ENCODE results near the gene CTXND2.
A peak's percentile ranks its signal among the peaks of the same experiment; 100 is the strongest.
"Not testable (repeated sequence)": the region's sequence is repeated elsewhere in the genome, so short reads cannot be mapped to it uniquely, and the experiment has no call there.

CTXND2 gene

DNA sequence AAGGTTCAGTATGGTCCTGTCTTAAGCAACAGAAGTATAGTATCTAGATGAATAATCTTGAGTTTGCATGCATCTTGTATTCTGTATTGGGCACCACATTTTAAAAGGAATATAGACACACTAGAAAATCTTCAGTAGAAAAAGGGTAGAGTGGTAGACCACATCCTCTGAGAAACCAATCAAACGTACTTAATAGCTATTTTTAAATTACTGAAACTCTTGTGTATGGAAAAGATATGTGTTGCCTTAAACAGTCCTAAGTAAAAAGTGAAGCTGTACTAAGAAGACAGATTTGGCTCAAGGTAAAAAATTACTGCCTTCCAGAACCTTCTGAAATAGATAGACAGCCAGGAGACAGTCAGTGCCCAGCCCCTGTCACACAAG, 3.1 kb downstream of the CTXND2 start:
- DNase-seq (ENCODE audit: low read depth, low spot score): no peak

DNA sequence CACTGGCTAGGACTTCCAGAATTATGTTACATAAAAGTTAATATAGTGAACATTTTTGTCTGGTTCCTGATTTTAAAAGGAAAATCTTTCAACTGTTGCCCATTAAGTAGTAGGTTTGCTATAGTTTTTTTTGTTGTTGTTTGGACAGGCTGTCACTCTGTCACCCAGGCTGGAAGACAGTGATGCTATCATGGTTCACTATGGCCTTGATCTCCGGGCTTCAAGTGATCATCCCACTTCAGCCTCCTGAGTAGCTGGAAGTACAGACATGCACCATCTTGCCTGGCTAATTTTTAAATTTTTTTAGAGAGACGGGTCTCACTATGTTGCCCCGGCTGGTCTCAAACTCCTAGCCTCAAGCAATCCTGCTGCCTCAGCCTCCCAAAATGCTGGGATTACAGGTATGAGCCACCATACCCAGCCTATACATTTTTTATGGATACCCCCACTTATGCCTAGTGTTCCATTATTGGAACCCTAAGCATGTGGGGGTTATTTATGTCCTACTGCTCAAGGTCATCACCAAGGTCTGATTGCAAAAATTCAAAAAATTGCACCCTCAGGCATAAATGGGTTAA, 6.5 kb downstream of the CTXND2 start:
- no peak for DNase-seq (ENCODE audit: low read depth, low spot score)

DNA sequence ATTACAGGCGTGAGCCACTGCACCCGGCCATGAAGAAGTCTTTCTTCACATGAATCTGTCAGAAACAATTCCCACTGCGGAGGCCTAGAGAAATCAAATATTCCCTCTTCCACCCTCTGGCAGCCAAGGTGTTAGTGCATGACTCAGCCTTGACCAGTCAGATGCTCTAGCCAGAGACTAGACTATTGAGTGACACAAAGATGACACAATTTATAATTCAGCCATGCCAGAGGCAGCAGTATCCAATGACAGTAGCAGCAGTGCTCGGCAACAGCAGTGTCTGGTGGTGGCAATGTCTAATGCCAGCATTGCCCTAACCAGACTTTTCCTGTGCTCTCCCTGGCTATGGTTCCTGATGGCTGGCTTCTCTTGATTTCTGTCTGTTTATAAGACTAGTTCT, 8.7 kb downstream of the CTXND2 start:
- no peak for DNase-seq (ENCODE audit: low read depth, low spot score)

DNA sequence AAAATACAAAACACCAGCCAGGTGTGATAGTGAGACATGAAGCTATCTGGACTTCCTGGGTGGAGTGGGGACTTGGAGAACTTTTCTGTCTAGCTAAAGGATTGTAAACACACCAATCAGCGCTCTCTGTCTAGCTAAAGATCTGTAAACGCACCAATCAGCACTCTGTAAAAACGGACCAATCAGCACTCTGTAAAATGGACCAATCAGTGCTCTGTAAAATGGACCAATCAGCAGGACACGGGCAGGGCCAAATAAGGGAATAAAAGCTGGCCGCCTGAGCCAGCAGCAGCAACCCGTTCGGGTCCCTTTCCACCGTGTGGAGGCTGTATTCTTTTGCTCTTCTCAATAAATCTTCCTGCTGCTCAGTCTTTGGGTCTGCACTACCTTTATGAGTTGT, 12.9 kb downstream of the CTXND2 start:
- DNase-seq (ENCODE audit: low read depth, low spot score): not testable (repeated sequence)

DNA sequence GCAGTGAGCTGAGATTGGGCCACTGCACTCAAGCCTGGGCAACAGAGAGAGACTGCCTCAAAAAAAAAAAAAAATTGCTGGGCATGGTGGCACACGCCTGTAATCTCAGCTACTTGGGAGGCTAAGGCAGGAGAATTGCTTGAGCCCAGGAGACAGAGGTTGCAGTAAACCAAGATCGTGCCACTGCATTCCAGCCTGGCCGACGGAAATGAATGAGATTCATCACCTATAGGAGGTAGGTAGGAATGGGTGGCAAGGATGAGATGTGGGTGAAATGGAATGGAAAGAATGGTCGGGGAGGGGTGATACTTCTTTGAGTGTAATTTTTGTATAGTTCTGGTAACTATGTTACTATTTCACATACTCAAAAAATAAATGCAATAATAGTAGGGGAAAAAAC, 15.4 kb downstream of the CTXND2 start:
- no peak for DNase-seq (ENCODE audit: low read depth, low spot score)

DNA sequence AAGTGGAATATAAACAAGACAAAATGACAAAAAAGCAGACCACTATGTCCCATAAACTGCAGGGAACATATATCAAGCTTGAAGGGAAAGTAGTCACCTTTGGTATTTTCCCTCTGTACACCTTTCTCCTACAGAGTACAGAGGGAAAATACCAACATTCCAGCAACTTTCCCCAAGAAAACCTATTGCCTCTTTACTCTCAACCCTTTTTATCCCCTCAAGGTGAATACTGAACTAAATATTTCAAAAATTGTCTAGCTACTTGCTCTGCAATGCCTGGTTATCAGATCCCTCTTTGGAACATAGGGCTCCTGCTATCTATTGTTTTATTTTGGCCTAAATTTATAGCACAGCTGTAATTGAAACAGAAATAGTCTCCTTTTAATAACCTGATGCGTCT, 15.8 kb downstream of the CTXND2 start:
- DNase-seq (ENCODE audit: low read depth, low spot score): no peak

DNA sequence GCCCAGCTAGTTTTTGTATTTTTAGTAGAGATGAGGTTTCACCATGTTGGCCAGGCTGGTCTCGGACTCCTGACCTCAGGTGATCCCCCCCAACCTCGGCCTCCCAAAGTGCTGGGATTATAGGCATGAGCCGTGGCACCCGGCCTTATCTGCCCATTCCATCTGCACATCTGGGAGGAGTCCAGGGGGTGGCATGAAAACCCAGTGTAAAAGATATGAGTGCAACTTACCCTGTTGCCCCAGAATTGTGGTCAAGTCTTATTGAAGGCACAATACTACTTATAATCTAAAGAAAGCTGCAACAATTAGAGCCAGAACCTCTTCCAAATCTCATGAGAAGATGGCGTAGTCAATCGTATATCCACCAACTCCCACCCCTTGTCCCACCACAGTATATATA, 18.4 kb downstream of the CTXND2 start:
- DNase-seq (ENCODE audit: low read depth, low spot score): no peak

DNA sequence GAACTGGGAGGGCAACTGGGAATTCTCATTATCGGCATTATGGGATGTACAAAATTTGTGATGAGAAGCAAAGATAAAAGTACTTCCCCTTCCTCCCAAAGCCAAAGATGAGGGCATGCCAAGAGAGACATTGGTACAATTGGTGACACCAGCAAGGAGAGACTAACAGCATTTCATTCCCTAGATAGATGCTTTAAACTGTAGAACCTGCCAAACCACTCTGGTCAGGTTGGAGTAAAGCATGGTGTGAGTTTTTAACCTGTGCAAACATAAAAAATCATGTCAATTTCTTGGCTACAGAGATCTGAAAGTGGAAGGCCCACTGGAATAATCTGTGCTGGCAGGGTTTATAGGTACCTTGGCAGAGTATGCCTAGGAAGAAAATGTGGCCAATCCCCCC, 19.4 kb downstream of the CTXND2 start:
- DNase-seq (ENCODE audit: low read depth, low spot score): no peak

DNA sequence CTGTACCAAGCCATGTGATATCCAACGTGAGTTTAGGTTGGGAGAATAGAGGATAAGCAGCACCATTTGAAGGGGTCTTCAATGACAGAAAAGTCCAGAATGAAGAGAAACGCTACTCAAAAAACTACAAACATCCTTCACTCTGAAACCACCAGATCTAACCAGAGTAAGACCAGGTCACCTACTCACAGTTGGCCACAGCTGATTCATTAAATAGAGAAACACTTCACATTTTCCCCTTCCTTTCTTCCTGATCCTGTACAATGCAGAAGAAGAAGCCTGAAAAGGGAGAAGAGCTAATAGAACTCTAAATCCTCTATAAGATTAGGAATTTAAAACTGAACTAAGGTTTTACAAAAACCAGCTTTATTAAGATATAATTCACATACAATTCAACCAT, 19.9 kb downstream of the CTXND2 start:
- no peak for DNase-seq (ENCODE audit: low read depth, low spot score)

DNA sequence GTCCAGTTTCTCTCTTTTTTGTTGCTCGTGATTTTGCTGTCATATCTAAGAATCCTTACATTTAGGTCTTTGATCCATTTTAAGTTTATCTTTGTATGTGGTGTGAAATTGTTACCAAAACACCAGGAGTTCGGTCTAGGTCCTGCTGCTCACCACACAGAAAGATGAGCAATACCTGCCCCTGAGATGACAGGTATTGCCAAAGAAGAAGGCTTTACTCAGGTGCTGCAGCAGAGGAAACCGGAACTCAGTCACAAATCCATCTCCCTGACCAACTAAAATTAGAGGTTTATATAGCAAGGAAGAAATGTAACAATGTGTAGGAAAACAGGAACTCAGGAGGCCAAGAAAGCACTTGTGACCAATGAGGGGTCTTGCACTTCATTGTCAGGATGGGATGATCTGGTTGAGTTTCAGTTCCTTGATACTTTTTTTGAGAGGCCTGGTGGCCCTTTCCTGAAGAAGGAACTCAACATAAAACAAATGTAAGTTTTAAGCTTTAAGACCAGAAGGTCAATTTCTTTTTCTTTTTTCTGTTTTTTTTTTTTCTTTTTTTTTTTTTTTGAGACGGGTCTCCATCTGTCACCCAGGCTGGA, 22.7 kb downstream of the CTXND2 start:
- DNase-seq (ENCODE audit: low read depth, low spot score): no peak

DNA sequence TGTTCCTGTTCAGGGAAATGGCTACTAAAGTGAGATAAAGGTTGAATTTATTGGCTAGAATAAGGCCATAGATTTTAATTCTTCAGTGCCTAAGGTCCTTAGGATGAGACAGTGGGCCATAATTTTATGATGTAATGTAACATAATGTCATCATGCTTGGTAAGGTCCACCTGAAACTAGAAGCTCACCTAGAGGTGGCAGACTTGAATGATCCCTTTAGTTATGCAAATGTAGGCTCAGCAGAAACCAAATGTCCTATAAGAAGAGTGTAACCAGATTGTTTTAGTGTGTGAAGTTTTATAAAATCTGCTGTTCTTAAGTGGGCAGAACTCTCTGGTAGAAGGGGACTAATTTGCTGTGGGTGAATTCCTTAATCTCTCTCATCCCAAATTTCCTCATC, 25.7 kb downstream of the CTXND2 start:
- no peak for DNase-seq (ENCODE audit: low read depth, low spot score)

DNA sequence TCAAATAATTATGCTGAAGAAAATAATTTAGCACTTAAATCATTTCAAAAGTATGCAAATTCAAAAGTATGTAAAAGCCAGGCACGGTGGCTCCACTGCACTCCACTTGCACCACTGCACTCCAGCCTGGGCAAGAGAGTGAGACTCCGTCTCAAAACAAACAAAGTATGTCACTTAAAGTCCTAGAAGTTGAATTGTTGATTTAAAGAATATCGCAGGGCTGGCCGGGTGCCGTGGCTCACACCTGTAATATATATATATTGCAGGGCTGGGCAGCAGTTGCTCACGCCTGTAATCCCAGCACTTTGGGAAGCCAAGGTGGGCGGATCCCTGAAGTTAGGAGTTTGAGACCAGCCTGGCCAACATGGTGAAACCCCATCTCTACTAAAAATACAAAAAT, 30.5 kb downstream of the CTXND2 start:
- no peak for DNase-seq (ENCODE audit: low read depth, low spot score)

DNA sequence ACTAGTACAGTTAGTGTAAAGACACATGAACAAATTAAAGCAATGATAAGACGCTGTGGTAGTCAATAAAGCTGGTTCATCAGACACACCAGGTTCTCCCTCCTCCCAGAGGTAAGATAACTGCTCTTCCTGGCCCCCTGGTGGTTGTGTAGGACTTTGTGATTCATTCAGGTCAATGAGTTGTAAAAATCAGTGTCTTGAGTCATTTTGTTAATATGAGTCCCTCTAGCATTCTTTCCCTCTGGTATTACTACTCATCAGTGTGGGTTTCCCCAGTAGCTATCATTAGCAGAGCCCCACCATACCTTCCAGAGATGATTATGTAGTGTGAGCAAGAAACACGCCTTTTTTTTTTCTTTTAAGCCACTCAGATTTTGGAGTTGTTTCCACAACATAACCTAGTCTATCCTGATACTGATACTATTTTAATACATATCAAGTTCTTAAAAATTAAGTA, 35.6 kb downstream of the CTXND2 start:
- peak; percentile 71 for DNase-seq (ENCODE audit: low read depth, low spot score)

DNA sequence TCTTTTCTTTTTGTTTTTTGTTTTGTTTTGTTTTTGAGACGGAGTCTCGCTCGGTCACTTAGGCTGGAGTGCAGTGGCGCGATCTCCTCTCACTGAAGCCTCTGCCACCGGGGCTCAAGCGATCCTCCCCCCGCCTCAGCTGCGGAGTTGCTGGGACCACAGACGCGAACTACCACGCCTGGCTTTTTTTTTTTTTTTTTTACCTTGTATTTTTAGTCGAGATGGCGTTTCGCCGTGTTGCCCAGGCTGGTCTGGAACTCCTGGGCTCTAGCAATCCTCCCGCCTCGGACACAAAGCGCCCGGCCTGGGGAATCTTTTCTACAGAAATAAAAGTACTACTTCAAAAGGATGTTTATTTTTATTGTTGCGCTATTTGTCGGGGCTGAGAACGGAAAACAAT, 38.1 kb downstream of the CTXND2 start:
- DNase-seq (ENCODE audit: low read depth, low spot score): no peak

DNA sequence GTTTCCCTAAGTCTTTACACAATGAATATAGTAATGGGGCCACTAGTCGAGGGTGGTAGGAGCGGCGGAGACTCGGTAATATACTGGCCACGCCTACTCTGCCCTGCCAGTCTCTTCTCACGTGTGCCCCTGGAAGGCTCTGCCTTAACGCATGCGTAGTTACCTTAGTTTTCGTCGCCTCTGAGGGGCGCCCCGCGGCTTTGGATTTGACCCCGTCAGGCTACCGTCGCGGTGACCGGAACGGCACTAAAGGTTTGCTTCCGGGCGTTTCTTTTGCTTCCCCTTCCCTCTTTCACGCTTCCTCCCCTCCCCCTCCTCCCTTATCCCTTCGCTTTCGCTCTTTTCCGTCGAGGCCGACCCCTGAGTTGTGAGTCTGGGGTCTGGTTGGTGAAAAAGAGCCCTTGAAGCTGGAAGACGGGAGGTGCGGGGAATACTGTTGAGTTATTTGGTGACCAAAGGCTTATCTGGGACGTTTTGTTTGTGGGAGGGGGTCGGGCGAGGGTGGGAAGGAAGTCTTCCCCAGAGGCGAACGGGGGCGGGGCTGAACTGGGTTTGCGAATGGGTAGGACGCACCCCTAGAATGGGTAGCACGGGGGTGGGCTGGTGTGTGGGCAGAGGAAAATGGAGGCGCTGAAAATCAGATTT, 39.3 kb downstream of the CTXND2 start, which contains the start of gene SETDB1:
Gene SETDB1 (plus strand): TSS at position 267 of the 645 bp plus-strand sequence. CDS start 1,352 bp downstream, outside the sequence.
- peak; percentile 84 for DNase-seq (ENCODE audit: low read depth, low spot score)

DNA sequence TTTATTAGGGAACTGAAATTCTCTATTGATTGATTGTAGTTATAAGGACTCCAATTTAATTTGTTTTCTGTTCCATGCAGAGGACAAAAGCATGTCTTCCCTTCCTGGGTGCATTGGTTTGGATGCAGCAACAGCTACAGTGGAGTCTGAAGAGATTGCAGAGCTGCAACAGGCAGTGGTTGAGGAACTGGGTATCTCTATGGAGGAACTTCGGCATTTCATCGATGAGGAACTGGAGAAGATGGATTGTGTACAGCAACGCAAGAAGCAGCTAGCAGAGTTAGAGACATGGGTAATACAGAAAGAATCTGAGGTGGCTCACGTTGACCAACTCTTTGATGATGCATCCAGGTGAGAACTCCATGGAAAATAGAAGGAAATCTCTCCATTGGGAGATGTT, 40.7 kb downstream of the CTXND2 start:
- no peak for DNase-seq (ENCODE audit: low read depth, low spot score)

DNA sequence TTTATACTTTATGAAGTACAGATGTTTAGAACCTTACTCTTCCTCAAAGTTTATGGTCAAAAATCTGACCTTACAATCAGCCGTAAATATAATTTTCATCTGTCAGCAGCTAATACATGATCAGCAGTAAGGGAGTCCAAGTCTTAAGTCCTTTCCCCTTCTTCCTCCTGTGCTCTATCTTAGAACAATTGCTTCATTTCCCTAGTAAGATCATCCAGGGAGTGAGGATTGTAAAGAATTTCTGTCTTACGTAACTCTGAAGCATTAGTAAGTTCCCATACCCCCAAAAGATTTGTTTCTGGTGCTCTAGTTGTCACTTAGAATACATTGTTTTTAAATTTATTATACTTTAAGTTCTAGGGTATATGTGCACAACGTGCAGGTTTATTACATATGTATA, 41.4 kb downstream of the CTXND2 start:
- no peak for DNase-seq (ENCODE audit: low read depth, low spot score)

DNA sequence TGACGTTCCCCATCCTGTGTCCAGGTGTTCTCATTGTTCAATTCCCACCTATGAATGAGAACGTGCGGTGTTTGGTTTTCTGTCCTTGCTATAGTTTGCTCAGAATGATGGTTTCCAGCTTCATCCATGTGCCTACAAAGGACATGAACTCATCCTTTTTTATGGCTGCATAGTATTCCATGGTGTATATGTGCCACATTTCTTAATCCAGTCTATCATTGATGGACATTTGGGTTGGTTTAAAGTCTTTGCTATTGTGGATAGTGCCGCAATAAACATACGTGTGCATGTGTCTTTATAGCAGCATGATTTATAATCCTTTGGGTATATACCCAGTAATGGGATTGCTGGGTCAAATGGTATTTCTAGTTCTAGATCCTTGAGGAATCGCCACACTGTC, 41.8 kb downstream of the CTXND2 start:
- DNase-seq (ENCODE audit: low read depth, low spot score): not testable (repeated sequence)

DNA sequence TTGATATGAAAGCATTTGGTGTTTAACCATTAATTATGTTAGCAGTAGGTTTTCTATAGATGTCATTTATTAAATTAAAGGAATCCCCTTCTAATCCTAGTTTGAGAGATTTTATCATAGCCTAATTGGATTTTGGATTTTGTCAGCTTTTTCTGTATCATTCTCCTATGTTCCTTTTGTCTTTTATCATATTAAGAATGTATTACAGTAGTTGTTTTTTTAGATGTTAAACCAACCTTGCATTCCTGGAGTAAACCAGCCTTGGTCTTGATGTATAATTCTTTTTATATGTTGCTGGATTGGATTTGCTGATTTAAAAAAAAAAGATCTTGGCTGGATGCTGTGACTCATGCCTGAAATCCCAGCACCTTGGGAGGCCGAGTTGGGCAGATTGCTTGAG, 44.8 kb downstream of the CTXND2 start:
- no peak for DNase-seq (ENCODE audit: low read depth, low spot score)

DNA sequence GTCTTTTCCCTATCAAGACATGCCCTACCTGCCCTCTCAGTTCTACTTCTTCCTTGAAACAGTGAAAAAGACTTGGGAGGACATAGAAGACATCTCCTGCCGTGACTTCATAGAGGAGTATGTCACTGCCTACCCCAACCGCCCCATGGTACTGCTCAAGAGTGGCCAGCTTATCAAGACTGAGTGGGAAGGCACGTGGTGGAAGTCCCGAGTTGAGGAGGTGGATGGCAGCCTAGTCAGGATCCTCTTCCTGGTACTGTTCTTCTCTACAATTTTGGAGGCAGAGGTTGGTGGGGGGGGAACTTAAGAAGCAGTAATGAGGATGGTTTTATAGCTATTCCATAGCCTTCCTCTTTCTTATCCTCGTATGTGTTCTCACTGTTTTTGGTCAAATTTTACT, 57.9 kb downstream of the CTXND2 start:
- no peak for DNase-seq (ENCODE audit: low read depth, low spot score)

DNA sequence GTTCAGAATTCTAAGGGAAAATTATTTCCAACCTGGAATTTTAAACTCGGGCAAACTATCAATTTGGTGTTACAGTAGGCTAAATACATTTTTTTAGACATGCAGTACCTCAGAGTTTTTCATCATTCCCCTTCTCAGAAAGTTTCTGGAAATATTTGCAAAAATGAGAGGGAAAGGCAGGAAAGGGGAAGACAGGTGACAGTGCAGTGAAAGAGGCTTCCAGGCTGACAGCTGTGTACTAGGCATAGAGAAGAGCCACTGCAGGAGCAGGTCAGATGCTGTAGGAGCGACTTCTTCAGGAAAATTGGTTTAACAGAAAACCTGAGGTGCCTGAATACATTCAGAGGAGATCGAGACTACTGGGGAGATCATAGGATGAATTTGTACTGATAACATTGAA, 67.8 kb downstream of the CTXND2 start:
- no peak for DNase-seq (ENCODE audit: low read depth, low spot score)

DNA sequence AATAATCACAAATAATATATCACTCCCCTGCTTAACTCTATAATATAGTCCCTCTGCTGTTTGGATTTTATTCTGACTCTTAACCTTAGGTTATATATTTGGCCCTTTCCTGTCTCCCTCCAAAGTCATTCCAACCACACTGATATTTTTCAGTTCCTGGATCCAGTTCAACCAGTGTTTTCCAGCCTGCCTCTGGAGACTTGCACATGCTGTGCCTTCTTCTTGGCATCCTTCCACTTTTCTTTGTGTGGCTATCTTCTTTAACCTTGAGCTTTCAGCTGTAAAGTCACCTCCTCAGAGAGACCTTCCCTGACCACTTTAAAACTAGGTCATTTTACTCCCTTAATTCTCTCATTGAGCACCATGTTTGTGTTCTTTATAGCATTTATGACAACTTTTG, 68.3 kb downstream of the CTXND2 start:
- no peak for DNase-seq (ENCODE audit: low read depth, low spot score)

DNA sequence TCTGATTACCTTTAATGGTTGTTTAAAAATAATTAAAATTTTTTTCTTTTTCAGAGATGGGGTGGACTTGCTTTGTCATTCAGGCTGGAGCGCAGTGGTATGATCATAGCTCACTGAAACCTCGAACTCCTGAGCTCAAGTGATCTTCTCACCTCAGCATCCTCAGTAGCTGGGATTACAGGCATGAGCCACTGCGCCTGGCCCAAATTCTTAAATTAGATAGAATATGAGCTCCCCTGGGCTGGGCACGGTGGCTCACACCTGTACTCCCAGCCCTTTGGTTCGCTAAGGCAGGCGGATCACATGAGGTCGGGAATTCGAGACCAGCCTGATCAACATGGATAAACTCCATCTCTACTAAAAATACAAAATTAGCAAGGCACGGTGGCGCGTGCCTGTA, 70.7 kb downstream of the CTXND2 start:
- no peak for DNase-seq (ENCODE audit: low read depth, low spot score)
